GM18858 (cell line): ENCODE data around the gene CRTC2.
"Not testable (repeated sequence)": the region's sequence is repeated elsewhere in the genome, so short reads cannot be mapped to it uniquely, and the experiment has no call there.

Experiments
- ATAC-seq: cut with Tn5 transposase; IDR thresholded peaks from one replicate; pipeline ENCODE4 v1.9.1; 2021; ENCODE audit not compliant: unreplicated experiment

The CRTC2 gene, protein sequence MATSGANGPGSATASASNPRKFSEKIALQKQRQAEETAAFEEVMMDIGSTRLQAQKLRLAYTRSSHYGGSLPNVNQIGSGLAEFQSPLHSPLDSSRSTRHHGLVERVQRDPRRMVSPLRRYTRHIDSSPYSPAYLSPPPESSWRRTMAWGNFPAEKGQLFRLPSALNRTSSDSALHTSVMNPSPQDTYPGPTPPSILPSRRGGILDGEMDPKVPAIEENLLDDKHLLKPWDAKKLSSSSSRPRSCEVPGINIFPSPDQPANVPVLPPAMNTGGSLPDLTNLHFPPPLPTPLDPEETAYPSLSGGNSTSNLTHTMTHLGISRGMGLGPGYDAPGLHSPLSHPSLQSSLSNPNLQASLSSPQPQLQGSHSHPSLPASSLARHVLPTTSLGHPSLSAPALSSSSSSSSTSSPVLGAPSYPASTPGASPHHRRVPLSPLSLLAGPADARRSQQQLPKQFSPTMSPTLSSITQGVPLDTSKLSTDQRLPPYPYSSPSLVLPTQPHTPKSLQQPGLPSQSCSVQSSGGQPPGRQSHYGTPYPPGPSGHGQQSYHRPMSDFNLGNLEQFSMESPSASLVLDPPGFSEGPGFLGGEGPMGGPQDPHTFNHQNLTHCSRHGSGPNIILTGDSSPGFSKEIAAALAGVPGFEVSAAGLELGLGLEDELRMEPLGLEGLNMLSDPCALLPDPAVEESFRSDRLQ

DNA sequence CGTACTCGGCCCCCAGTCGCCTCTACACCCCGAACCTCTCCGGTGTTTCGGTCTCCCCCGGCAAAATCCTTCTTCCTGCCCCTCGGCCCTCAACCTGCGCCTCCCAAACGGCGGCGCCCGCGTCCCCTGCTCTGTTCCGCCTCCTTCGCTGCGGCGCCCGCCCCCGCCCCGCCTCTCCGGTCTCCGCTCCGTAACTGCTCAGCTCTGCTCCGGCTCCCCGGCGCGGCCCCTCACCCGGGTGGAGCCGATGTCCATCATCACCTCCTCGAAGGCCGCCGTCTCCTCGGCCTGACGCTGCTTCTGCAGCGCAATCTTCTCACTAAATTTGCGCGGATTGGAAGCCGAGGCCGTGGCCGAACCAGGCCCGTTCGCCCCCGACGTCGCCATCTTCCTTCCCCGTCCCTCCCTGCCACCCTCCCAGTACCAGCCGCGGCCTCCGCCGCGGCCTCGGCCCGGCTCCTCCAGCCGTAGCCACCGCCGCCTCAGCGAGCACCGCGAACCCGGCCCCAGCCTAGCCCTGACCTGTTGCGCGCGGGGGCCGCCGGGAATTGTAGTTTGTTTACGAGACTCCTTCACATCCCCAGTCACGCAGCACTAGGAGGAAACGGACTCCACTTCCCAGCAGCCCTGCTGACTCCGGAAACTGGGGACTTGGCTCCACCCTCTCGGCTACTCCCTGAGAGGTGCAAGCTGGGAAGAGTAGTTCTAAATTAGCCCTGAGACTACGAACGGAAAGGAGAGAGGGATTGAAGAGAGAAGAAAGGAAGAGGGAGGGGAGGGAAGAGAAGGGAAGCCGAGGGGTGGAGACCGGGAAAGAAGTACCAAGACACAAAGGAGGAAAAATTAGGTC lies at the start of gene CRTC2:
CRTC2 (minus strand) TSS at position 502 of the 850 bp plus-strand sequence; CDS start at position 387, 115 bp downstream.
- ATAC-seq, result peak; percentile 78

- ATAC-seq, result no peak
Measured at GRCh38 chr1:154006136-154006535, 47.7 kb upstream of the CRTC2 start.

DNA sequence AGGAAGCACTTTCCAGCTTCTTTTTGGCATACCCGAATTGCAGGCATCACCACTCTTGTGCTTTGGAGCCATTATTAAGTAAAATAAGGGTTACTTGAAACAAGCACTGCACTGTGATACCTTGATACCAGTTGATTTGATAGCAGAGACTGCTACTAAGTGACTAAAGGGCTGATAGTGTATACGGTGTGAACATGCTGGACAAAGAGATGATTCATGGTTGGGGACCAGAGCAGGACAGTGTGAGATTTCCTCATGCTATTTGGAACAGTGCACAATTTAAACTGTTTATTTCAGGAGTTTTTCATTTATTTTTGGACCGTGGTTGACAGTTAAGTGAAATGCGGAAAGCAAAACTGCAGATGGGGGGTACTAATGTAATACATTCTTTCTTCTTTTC lies 42.0 kb upstream of the CRTC2 start:
- ATAC-seq, result no peak

DNA sequence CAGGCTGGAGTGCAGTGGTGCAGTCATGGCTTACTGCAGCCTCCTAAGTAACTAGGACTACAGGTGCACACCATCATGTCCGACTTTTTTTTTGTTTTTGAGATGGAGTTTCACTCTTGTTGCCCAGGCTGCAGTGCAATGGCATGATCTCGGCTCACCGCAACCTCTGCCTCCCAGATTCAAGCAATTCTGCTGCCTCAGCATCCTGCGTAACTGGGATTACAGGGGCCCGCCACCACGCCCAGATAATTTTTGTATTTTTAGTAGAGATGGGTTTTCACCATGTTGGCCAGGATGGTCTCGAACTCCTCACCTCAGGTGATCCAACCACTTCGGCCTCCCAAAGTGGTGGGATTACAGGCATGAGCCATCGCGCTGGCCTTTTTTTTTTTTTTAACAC lies 38.5 kb upstream of the CRTC2 start:
- not testable (repeated sequence) for ATAC-seq

DNA sequence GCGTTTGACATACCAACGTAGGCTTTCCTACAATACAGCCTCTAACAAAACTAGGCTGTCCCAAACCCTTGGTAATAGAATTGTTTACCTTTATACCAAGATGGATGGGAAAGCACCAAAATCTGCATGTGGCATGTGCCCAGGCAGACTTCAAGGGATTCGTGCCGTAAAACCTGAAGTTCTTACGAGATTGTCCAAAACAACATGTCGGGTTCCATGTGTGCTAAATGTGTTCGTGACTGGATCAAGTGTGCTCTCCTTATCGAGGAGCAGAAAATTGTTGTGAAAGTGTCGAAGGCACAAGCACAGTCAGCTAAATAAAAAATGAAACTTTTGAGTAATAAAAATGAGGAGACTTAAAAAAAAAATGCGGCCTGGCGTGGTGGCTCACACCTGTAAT lies 37.2 kb upstream of the CRTC2 start:
- no peak for ATAC-seq

DNA sequence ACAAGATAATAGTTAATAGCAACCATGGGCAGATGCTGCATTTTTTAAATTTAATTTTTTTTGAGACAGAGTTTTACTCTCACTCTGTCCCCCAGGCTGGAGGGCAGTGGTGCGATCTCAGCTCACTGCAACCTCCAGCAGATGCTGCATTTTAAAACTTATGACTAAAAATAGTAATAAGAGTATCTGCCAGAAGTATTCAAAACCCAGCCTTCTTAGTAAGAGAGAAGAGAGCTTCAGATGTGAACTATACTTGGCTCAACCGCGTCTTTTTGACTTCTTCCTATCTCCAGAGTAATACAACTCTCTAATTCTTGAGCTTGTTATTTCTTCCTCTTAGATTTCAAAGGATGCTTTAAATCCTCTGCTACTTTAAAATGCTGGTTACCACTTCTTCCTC lies 36.8 kb upstream of the CRTC2 start:
- ATAC-seq, result no peak

DNA sequence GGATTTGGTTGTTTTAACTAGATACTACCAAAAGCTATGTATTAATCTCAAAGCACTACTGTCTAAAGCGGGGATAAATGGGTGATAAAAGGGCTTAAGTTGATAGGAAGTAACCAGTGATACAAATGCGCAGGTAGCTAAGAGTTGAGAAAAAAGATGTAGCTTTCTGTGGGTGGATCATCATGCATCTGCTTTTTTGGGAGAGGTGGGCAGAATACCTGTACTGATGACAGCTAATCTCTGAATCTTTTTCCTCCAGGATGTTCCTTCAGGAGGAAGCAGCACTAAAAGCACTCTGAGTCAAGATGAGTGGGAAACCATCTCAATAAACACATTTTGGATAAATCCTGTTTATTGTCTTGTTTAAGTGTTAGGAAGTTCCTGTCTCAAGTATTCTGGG lies 33.4 kb upstream of the CRTC2 start:
- ATAC-seq, result no peak

- ATAC-seq, result no peak
Measured at GRCh38 chr1:153991151-153991630, 32.8 kb upstream of the CRTC2 start.

DNA sequence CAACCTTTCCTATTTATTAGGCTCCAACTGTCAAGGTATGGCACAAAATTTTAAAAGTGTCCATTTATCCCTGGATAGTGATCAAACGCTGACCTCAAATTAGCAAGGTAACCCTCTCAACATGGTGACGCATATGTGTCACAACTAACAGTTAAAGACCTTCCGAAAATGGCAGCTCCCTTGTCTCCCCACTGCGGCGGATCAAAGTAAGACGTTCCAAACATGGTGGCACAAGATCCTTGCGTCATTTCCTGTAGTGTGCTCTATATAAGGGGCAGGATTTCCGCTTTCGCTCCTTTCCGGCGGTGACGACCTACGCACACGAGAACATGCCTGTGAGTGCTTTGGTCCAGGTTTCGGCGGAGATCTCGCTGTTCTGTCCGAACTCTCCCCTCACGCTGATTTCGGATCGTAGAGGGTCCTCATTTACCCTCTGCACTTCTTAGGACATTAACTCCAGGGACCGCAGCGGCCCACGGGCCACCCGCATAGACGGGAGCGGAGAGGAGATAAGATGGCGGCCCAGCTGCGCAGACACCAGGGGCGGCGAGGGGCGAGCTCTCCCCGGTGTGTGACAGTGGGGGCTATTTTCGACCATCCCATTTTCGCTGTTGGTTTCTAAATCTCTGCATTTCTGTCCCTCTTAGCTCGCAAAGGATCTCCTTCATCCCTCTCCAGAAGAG lies 32.2 kb upstream of the CRTC2 start, which contains the start of gene RPS27:
RPS27 (plus strand) TSS at position 295 of the 683 bp plus-strand sequence; CDS start at position 330, 35 bp downstream.
- ATAC-seq, result peak; percentile 64

DNA sequence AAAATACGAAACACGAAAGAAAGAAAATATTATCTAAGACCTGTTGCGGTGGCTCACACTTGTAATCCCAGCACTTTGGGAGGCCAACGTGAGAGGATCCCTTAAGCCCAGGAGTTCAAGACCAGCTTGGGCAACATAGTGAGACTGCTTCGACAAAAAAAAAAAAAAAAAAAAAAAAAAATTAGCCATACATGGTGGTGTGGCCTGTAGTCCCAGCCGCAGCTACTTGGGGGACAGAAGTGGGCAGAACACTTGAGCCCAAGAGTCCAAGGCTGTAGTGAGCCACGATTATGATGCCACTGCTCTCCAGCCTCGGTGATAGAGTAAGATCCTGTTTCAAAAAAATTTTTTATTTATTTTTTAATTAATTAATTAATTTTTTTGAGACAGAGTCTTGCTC lies 29.2 kb upstream of the CRTC2 start:
- no peak for ATAC-seq

GRCh38 chr1:153985941-153986761 lies 27.7 kb upstream of the CRTC2 start, which contains the start of gene RAB13:
Gene RAB13, minus strand, starts transcription at chr1:153986339. Its CDS starts 103 bp downstream, at chr1:153986236.
- ATAC-seq, result no peak

- ATAC-seq, result no peak
Measured at GRCh38 chr1:153985341-153985912, 27.0 kb upstream of the CRTC2 start.

GRCh38 chr1:153984123-153984894 lies 25.9 kb upstream of the CRTC2 start:
- ATAC-seq, result no peak

- ATAC-seq, result not testable (repeated sequence)
Measured at GRCh38 chr1:153981735-153982134, 23.3 kb upstream of the CRTC2 start.

DNA sequence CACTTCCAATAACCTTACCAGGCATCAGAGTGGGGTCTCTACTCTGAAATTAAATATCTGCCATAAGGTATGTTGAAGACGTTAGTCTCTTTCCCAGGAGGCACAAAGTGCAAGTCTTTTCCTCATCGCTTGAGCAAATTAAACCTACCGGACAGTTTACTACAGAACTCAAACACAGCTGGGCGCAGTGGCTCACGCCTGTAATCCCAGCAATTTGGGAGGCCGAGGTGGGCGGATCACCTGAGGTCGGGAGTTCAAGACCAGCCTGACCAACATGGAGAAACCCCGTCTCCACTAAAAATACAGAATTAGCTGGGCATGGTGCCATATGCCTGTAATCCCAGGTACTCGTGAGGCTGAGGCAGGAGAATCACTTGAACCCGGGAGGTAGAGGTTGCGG lies 20.7 kb upstream of the CRTC2 start:
- ATAC-seq, result not testable (repeated sequence)

DNA sequence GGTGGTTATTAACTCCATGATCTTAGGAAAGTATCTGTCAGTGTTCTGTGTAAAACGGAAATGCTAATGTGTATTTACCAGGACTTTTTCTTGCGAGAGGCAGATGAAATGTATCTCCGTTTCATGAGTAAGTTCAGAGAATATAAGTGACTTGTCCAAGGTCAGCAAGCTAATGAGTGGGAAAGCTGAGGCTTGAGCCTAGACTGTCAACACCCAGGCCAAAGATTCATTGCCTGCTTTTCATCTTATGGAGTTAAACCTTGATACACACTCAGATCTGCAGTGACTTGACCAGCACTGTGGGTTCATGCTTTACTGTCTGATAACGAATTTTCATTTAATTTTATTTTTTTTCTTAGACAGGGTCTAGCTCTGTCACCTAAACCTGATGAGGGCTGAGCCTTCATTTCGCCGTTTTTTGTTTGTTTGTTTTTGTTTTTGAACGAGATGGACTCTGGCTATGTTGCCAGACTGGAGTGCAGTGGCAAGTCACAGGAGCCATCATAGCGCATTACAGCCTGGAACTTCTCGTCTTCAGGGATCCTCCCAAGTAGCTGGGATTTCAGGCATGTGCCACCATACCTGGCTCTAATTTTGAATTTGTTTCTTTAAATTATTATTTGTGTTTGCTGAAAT lies 20.0 kb upstream of the CRTC2 start:
- no peak for ATAC-seq

DNA sequence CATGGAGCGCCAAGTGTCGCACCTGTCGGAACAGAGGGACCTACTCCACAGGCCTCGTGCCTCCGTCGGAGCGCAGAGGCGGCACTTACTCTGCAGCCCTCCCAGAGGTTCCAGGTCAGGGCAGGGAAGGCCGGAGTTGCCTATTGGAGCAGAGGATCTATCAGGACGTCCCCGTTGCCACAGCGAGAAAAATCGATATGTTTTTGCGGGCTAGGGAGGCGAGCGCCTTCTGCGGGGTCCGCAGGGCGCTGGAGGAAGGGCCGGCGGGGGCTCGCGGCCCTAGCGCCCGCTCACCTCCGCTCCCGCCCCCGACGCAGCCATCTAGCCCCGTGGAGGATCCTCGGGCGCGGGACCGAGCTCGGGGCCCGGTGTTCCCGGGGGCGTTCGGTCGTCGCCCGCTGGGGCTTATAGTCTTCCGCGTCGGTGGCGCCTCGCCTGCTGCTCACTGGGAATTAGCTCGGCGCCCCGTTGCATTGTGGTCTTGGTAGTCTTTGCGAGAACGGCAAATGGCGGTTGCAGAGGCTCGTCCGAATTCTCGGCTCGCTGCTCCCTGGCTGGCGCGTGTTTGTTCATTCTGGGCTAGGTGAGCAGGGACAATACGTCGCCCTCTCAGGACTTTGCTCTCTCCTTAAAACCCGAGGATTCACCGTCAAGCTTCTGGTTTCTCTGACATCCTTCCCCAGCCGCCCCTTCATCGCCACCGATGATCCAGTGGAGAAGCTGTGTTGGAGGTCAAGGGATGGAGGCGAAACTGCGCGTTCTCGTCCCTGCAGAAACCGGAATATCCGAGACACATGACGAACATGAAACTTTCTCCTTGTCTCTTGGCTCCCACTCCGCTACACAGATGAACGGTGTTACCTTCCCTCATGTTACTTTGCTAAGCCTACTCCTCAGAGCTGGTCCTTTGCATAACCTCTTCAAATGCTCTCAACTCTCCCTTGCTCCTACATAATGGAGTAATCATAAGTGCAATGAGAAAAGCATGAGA lies 19.1 kb upstream of the CRTC2 start, which contains the start of gene JTB:
JTB (minus strand) TSS at position 425 of the 991 bp plus-strand sequence; CDS start at position 3, 422 bp downstream.
- no peak for ATAC-seq
